DMS114 treated with DMSO at 0.1 percent for 48 hours (cell line): ENCODE measurements around the gene SALL2.
A peak's percentile ranks its signal among the peaks of the same experiment; 100 is the strongest.

ENCODE experiments used
- DNase-seq: peaks from one replicate; lab custom pipeline; 2025; ENCODE audit not compliant: unreplicated experiment; lab: John Stamatoyannopoulos, UW

The SALL2 gene

DNA sequence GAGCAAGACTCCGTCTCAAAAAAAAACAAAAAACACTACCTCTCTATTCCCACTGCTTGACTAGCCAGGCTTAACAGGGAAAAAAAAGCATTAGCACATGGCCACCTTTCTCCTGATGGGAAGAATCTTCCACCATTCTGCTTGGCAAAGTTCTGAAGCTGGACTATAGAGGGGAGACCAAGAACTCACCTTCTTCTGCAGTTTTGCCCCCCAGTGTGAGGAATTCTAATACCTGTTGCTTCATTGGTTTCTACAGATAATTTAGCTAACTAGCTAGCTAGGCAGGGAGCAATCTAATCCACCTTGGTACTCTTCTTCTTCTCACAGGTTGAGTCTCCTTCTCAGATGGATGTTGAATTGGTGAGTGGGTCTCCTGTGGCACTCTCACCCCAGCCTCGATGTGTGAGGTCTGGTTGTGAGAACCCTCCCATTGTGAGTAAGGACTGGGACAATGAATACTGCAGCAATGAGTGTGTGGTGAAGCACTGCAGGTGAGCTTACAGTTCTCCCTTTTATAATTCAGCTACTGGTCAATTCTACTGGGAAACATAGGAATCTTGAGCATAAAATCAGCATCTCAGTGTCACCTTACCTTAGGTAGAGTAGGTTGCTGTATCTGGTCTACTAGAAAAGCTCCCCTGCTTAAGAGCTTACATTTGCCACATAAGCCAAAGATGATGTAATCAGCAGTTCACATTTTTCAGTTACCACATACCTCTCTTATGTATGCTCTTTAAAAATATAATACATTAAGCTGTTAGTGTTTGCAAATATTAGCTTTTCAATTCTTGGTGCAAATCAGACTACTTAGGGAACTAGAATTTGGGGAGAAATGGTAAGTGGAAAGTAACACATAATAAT, 31.0 kb downstream of the SALL2 start:
- DNase-seq: no peak

DNA sequence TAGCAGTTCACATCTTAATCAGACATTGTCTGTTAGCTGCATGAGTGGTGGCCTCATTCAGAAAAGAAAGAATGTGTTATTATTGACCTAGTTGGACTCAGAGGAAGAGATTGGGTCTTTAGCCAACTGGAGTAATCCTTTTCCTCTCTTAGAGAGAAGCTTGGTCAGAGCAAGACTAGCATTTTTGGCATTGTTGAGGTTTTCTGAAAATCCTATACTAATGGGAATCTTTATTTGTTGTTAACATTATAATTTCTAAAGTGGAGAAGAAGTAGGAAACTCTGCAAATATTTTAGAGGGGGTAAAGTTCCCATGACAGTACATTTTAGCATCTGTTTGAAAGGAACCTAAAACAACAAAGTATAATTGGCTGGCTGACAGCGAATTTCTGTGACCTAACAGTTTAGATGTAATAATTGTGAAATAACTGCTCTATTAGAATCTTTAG, 39.5 kb downstream of the SALL2 start:
- no peak for DNase-seq

DNA sequence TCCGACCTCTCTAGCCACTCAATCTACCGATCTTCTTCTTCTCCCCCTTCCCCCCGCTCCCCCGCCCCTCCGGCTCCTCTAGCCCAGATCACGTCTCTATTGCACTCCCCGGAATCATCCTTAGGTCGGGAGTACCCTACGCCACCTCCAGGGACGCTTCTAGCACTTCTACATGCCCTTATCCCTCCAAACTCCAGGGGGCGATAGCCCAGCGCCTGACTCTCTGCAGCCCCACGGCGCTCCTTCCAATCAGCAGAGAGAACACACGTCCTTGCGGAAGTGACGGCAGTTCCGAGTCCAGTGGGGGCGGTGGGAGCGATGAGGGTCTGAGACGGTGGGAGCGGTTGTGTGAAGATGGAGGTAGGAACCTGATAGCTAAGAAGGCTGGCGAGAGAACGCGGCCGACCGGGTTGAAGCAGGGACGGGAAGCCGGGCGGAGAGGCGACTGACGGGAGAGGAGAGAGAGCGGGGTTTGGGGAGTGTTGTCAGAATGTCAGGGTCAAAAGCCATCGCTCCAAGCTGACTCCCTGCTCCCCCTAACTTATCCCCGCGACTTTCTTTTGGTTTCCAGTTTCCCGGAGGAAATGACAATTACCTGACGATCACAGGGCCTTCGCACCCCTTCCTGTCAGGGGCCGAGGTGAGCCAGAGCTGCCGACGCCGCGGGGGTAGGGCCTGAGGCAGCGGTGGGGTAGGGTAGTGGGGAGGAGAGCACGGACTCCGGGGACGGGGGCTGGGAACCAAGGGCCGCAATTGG, 49.0 kb downstream of the SALL2 start, which contains the start of the genes RAB2B and TOX4:
RAB2B (minus strand) TSS at position 35 of the 757 bp plus-strand sequence. CDS start 87 bp downstream, outside the sequence.
TOX4 (plus strand) TSS at position 271 of the 757 bp plus-strand sequence; CDS start at position 355, 84 bp downstream.
- DNase-seq: peak; percentile 98

DNA sequence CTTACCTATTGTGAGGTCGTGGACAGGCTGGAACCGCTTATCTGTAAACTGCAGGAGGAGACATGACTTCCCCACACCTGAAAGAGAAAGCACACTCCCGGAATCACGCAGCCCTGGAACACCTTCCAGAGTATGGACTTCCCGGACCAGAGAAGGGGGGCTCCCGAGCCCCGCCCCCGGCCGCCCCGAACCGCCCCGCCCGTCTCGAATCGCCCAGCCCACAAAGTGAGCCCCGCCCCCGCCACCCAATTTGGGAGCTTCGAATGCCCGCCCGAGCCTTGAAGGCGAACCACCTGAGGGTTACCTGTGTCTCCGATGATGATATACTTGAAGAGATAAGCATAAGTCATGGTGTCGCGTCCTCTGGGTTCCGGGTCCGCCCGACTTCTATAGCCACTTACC, 49.6 kb downstream of the SALL2 start:
- DNase-seq: no peak

DNA sequence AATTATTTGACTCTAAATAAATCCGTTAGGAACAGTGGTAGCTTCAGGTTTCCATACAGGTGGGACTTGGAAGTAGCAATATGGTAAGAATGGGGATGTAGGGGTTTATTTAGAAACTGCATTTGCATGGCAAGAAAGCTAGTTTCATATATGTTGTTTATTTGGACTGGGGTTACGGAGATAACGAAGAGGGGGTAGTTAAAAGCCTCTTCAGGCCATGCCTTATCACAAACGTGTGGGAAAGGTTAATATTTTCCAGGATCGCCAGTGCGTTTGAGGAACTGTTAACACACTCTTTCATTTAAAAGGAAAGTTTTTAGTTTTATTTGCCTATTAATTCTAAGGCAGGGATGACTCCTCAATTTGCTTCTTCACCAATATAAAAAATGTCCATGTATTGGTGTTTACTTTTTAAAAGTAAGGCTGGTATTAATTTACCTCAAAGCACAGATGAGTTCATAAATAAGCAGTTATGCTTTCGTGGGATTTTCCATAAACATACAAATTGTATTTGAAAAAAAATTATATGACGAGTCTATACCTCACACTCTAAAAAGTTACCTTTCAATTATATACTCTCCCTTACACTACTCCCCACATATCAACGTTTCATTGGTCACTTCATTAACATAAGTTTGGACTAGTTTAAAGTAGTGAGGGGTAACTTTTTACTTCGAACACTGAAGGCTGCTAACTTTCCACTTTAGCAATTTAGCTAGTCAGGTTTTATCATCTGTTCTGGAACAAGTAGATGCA, 50.2 kb downstream of the SALL2 start:
- no peak for DNase-seq
